GM23338 (cell line): ENCODE data around the gene B3GALNT1. TPM values are rescaled to one million over a fixed set of nuclear protein-coding genes. Genes with fewer than 3 reads are reported as not detected.
"Not testable (repeated sequence)": the region's sequence is repeated elsewhere in the genome, so short reads cannot be mapped to it uniquely, and the experiment has no call there.

Experiments
- ATAC-seq: fragments of 200-7000 bp; cut with Tn5 transposase; 3 replicates; pipeline ENCODE4 v1.9.1; 2020
- DNase-seq: peaks from one replicate; pipeline ENCODE4 v3.0.0-alpha.2; 2015; ENCODE audit warnings: low spot score
- H2AFZ ChIP-seq: fragments of 200-600 bp; sonication (generic); 2 replicates; pipeline ENCODE4 v1.8.0; 2016; ENCODE audit warnings: antibody characterized with exemption, mild to moderate bottlenecking, moderate library complexity
- H3F3A ChIP-seq: fragments of 200-600 bp; sonication (generic); replicated peaks from 2 replicates; pipeline ENCODE4 v1.8.0; 2017; ENCODE audit warnings: antibody characterized with exemption, mixed run types, low read depth
- H3K27ac ChIP-seq: fragments of 200-600 bp; sonication (generic); 2 replicates; pipeline ENCODE4 v1.6.1; 2016; ENCODE audit warnings: low read depth
- H3K27me3 ChIP-seq: fragments of 200-600 bp; sonication (generic); 2 replicates; pipeline ENCODE4 v1.8.0; 2016; ENCODE audit warnings: mild to moderate bottlenecking, mixed run types, moderate library complexity; ENCODE audit not compliant: insufficient read depth
- H3K36me3 ChIP-seq: fragments of 200-600 bp; sonication (generic); 2 replicates; pipeline ENCODE4 v1.8.0; 2016; ENCODE audit warnings: mild to moderate bottlenecking; ENCODE audit not compliant: insufficient read depth
- H3K4me1 ChIP-seq: fragments of 200-600 bp; sonication (generic); 2 replicates; pipeline ENCODE4 v1.8.0; 2016; ENCODE audit warnings: mild to moderate bottlenecking, moderate library complexity; ENCODE audit not compliant: insufficient read depth
- H3K4me2 ChIP-seq: fragments of 200-600 bp; sonication (generic); 2 replicates; pipeline ENCODE4 v1.7.1; 2017; ENCODE audit warnings: mixed run types
- H3K4me3 ChIP-seq: fragments of 200-600 bp; sonication (generic); 2 replicates; pipeline ENCODE4 v1.6.1; 2016; ENCODE audit warnings: mixed run types
- H3K79me2 ChIP-seq: fragments of 200-600 bp; sonication (generic); replicated peaks from 2 replicates; pipeline ENCODE4 v1.8.0; 2017; ENCODE audit warnings: mild to moderate bottlenecking; ENCODE audit not compliant: insufficient read depth
- H3K9me2 ChIP-seq: fragments of 200-600 bp; sonication (generic); 2 replicates; pipeline ENCODE4 v1.8.0; 2017; ENCODE audit not compliant: insufficient read depth
- H4K20me1 ChIP-seq: fragments of 200-600 bp; sonication (generic); replicated peaks from 2 replicates; pipeline ENCODE4 v1.8.0; 2017; ENCODE audit warnings: mild to moderate bottlenecking; ENCODE audit not compliant: insufficient read depth
- H3K27ac Mint-ChIP-seq: 2 replicates; pipeline ENCODE4 v1.8.0; 2020; ENCODE audit warnings: inconsistent platforms, mild to moderate bottlenecking, moderate library complexity, mixed read lengths
- H3K27me3 Mint-ChIP-seq: 3 replicates; pipeline ENCODE4 v1.8.0; 2022; ENCODE audit warnings: low read depth, mild to moderate bottlenecking, moderate library complexity, mixed read lengths, inconsistent platforms; ENCODE audit not compliant: insufficient read depth, poor library complexity
- H3K36me3 Mint-ChIP-seq: 3 replicates; pipeline ENCODE4 v1.8.0; 2021; ENCODE audit warnings: low read depth, mild to moderate bottlenecking, inconsistent platforms, moderate library complexity, mixed read lengths
- H3K4me1 Mint-ChIP-seq: 3 replicates; pipeline ENCODE4 v1.8.0; 2020; ENCODE audit warnings: mild to moderate bottlenecking, inconsistent platforms, mixed read lengths
- H3K4me3 Mint-ChIP-seq: 3 replicates; pipeline ENCODE4 v1.8.0; 2021; ENCODE audit warnings: moderate library complexity, mild to moderate bottlenecking, inconsistent platforms, mixed read lengths
- H3K9me3 Mint-ChIP-seq: 3 replicates; pipeline ENCODE4 v1.8.0; 2020; ENCODE audit warnings: moderate library complexity, mild to moderate bottlenecking, inconsistent platforms, mixed read lengths
- ZNF114 ChIP-seq: fragments of 250-450 bp; sonication (Bioruptor Pico); IDR thresholded peaks from 2 replicates; pipeline ENCODE4 v1.5.0; 2020; ENCODE audit warnings: mild to moderate bottlenecking, moderate library complexity
- ZNF462 ChIP-seq: fragments of 250-450 bp; sonication (Bioruptor Pico); IDR thresholded peaks from 2 replicates; pipeline ENCODE4 v1.5.0; 2020; ENCODE audit warnings: mild to moderate bottlenecking, moderate library complexity
- polyA plus RNA-seq: library from polyadenylated mRNA; unstranded; fragments of >200 nt; fragmentation: Nextera tagmentation; extraction: Ambion mirVana; gene quantifications from 2 replicates; pipeline ENCODE4 v1.2.1, GENCODE V29; 2016
- total RNA-seq: library from RNA; depleted of rRNA; stranded (reverse); fragments of >200 nt; shearing (Covaris generic); gene quantifications from 2 replicates; pipeline ENCODE4 v1.2.3, GENCODE V29; 2014; rRNA removed

B3GALNT1 gene
- total and polyA plus RNA-seq, 2 experiments from 2014 or later, result 3.3 to 5.9 TPM

GRCh38 chr3:161035711-161036110 is 69.4 kb downstream of the B3GALNT1 start (continued):
- TF ChIP-seq ZNF462 (CRISPR knock-in tag) (no peak), ZNF114 (no peak)

DNA sequence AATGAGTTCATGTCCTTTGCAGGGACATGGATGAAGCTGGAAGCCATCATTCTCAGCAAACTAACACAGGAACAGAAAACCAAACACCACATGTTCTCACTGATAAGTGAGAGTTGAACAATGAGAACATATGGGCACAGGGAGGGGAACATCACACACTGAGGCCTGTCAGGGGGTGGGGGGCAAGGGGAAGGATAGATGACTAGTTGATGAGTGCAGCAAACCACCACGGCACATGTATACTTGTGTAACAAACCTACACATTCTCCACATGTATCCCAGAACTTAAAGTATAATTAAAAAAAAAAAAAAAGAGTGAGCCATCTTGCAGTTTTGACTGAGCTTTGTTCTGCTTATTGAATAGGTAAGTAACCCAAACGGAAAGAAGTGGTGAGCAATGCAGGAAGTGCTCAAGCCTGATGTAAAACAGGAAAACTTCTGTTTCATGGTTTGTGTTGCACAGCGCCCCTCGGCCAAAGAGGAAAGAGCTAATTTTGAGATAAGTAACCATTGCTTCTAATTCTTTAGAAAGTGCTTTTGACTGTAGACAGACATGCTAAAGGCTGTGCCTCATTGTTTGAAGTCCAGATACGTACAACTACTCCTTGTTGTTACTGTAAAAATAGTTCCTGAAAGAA is 70.1 kb downstream of the B3GALNT1 start:
- H3K27ac ChIP-seq, H3K9me2 ChIP-seq, H2AFZ ChIP-seq, H4K20me1 ChIP-seq, H3K27me3 ChIP-seq, H3K27me3 Mint-ChIP-seq, H3K36me3 ChIP-seq, DNase-seq, H3F3A ChIP-seq, H3K79me2 ChIP-seq, H3K4me1 Mint-ChIP-seq, H3K27ac Mint-ChIP-seq, H3K4me2 ChIP-seq, H3K4me3 ChIP-seq, H3K4me3 Mint-ChIP-seq, H3K4me1 ChIP-seq, ATAC-seq: not testable (repeated sequence)
- Mint-ChIP-seq H3K36me3 (peaks cover 19% of the 10 kb centered on the region; the same call in 2 of the 3 replicates), H3K9me3 (peaks cover 16% of the 10 kb centered on the region)

Other genes starting within 250 kb of the B3GALNT1 start
- 67.4 and 80.6 TPM in 2 replicates for gene NMD3, start 116.0 kb upstream of the B3GALNT1 start, total RNA-seq
- 25.1 and 27.3 TPM in 2 replicates for gene NMD3, start 116.0 kb upstream of the B3GALNT1 start, polyA plus RNA-seq